HG02763 (cell line): ENCODE measurements around the gene IQGAP3.

ENCODE experiments used
- ATAC-seq: cut with Tn5 transposase; IDR thresholded peaks from one replicate; pipeline ENCODE4 v1.9.1; 2021; ENCODE audit warnings: mild to moderate bottlenecking, moderate library complexity; ENCODE audit not compliant: unreplicated experiment

The IQGAP3 gene

DNA sequence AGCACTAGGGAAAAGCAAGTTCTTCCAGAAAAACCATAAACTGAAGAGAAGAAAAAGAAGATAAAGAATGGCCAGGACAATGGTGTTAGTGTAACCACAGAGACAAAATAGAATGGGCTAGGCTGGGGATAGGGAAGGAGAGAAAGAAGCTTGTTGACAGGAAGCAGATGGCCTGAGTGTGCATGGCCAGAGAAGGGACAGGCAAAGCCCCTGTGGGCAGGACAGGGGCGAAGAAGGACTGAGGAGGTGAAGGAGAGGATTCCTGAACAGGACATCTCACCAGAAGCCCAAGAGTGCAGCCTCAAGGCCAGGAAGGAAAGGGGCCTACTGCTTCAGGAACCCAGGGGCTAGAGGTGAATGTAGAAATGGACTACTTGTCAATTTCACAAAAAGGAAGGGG lies 29.3 kb downstream of the IQGAP3 start:
- no peak for ATAC-seq

DNA sequence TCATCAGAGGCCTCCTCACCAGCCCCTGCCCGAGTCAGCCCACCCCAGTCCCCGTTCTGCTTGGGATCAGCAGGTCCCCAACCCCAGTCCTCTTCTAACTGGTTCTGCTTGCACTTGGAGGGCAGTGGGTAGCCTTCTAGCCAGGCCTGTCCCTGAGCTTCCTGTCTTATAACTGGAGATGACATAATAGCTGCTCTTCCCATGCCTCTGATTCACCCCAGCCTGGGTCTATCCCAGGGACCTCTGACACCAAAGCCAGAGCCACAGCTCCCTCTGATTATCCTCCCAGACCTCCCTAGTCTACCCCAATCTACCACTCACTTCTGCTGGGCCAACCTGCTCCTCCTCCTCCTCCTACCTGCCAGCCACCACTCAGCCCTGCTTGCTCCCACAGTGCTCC lies 31.4 kb downstream of the IQGAP3 start:
- no peak for ATAC-seq

DNA sequence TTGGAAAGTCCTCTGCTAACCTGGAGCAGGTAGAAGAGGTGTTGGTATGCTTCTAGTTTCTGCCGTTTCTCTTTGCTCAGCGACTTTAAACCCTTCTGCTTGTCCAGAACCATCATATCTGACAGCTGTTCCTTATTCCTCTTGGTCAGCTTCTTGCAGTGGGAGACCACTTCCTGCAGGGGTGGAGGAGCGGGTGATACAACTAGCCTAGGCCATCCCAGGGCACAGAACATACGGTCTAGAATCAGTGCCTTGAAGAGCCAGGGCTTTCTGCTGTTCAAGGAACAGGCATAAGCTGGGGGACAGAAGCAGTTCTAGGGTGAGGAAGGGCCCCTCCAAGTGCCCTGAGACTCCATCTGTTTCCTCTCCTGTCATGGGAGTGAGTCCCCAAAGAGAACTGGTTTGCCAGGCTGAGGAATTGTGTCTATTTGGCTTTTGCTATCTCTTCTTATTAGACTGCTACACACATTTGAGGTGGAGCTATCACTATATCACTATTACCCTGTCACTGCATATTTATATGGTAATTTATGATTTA lies 32.5 kb downstream of the IQGAP3 start:
- ATAC-seq: no peak

DNA sequence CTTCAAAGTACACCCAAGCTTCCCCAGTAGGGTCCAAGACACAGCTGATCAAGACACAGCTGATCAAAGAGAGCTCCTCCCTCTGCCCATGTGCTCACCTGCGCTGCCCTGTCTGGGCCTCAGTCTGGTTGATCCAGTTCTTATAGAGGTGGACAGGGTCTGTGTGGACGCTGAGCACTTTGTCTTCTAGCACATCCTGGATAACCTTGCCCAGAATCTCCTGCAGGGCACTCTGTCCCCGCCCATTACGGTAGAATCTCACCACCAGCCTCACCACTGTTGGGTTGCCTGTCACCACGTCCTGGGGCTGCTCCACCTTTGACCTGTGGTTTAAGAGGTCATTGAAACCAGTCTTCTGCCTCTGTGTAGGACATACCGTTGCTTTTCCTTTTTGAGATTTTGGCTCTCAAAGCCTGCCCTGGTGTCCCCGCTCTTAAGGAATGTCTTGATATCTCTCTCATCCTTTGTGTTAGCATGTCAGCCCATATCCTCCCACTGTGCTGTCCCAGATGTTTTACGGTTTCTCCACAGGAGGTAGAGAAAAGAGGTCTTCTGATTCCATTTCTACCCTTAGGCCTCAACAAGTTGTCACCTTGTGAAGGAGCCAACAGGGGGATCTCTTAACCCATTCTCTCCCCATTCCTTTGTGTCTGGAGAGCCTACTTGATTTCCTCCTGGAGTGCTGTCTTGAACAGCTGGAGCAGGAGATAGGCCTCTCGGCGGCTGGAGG lies 33.5 kb downstream of the IQGAP3 start:
- no peak for ATAC-seq

DNA sequence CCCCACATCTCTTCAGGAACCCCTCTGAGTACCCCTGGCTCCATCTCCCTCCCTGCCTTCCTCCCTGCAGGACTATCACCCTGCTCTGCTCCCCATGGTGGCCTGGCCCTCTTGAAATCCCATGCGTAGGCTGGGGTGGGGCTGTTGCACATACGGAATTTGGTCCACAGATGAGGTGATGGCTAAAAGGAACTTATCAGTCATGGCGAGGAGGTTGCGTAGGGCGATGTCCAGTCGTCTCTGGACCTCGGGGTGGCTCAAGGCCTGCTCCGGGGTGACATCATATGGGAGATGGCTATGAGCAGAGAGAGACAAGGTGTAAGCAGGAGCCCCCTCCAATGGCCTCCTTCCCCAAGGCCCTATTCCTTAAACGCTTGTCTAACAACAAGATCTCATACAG lies 35.3 kb downstream of the IQGAP3 start:
- no peak for ATAC-seq

DNA sequence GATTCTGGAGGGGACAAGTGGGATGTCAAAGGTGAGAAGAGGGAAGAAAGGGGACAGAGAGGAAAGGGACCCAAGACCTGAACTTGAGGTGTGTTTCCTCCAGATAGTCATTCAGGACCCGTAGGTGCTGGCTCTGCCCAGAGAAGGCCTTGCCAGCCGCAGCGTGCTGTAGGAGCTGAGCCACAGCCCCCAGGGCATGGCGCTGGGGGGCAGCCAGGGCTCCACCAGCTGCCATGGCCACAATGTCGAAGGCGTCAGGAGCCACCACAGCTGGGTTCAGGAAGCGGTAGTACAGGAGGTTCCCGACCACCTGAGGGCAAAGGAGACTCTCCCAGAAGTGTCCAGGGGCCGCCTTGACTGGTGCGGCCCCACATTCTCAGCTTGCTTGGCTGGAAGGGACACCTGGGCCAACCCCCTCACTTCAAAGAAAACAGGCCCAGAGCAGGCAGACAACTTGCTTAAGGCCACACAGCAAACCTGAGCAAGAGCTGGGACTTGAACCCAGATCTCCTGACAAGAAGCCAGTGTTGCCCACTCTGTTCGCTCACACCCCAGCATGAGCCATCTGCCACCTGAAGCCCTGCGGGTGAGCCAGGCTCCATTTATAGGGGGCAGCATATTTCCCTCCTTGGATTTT lies 37.8 kb downstream of the IQGAP3 start:
- ATAC-seq: no peak

DNA sequence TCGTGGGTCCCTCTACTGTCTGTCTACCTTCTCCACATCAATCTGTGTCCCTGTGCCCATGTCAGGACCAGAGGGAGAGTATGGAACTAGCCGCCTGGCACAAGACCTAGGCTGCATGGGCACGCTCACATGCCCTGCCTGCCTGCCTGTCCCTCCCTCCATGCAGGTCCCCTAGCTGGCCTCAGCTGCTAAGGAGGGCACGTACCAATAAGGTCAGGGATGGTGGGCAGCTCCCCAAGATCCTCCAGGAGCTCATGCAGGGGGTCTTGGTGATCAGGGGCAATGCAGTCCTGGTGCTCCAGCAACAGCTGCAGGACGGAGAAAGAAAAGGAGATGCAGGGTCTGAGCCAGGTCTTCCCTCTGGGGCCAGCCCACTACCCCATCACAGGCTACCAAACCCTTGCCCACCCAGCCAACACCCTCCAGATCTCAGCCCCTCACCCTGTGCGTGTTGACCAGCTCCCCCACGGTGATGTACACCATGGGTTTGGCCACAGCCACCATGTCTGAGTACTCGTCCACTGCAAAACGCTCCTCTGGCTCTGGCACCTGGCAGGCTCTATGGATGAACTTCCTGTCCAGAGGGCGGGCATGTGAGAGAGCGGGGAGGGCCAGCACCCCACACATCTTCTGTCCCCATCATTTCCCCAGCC lies 38.7 kb downstream of the IQGAP3 start:
- no peak for ATAC-seq

DNA sequence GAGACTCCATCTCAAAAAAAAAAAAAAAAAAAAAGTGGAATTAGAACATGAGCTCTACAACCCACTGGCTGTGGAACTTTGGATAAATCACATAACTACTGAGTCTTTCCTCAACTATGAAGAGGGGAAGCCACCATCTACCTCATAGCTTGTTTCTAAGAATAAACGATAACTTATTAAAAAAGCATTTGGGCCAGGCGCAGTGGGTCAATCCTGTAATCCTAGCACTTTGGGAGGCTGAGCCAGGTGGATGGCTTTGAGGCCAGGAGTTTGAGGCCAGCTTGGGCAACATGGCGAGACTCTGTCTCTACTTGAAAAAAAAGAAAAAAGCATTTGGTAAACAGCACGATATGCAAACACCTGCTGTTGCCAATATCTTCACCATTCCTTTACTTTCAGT lies 40.0 kb downstream of the IQGAP3 start:
- no peak for ATAC-seq

DNA sequence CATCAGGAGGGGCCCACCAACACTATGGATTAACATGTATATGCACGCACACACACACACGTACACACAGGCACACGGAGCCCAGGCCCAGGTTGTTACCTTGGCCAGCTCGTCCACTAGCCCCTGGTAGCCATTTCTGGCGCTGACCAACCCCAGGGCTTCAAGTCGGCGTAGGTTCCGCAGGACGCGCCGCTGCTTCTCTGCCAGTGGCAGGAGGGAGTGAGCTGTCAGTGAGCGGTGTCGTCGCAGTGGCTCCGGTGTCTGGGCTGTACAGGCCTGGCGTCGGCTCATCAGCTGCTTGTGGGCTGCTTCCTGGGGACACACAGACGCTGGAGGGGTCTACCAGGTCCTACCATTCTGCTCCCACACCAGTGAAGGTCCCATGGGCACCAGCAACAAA lies 42.4 kb downstream of the IQGAP3 start:
- ATAC-seq: no peak

DNA sequence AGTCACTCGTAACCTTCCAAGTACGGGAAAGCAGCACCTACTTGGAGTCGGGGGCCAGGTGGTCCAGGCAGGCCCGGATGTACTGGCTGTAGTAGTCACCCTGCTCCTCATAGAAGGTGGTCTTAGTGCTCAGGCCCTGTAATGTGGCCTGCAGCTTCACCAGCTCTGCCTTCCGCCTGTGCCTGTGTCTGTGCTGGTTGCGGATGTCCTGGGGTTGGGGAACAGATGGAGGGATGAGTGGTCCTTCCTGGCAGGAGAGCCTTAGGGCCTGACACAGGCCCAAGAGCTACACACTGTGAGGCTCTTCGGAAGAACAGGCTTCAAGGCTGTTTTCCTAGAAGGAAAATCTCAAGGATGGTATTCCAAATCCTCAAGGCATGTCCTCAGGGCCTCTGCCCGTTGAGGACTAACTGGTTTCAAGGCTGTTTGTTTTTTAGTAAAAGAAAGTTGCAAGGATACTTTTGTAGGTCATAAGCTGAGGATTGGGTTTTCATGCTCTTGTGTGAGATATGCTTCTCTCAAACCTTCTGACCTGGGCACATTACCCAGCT lies 43.4 kb downstream of the IQGAP3 start:
- no peak for ATAC-seq

DNA sequence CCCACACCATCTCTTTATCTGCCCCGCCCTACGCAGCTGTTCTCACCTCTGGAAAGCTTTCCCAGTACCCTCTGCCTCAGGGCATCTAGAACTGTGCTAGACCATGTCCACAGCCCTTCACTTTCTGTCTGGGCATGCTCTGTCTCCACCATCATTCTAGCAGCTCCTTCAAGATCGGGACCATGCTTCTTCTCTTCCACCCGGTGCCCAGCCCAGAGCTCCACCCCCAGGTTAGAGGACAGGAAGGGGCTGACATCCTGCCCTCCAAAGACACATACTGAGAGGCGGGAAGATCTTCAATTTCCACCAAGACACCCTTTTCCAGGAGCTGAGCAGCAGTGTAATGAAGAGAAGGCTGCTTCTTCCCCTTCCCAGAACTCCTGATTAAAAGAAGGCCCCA lies 44.1 kb downstream of the IQGAP3 start:
- ATAC-seq: no peak

DNA sequence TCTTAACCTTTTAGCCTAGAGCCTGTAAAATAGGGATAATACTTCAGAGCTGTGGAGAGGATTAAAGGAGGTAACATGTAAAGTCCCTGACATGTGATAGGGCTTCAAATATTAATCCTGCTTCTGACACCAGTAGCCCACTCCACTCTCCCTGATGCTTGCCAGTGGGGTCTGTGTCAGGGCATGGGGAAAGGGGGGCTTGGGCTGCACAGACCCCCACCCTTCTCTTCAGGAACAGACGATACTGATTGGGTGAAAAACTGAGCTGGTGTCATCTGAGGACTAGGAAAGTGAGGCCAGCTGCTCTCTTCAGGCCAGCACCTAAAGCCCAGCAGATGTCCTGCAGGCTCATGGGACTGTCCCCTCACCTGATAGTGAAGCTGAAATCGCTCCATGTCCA lies 44.8 kb downstream of the IQGAP3 start:
- ATAC-seq: no peak

DNA sequence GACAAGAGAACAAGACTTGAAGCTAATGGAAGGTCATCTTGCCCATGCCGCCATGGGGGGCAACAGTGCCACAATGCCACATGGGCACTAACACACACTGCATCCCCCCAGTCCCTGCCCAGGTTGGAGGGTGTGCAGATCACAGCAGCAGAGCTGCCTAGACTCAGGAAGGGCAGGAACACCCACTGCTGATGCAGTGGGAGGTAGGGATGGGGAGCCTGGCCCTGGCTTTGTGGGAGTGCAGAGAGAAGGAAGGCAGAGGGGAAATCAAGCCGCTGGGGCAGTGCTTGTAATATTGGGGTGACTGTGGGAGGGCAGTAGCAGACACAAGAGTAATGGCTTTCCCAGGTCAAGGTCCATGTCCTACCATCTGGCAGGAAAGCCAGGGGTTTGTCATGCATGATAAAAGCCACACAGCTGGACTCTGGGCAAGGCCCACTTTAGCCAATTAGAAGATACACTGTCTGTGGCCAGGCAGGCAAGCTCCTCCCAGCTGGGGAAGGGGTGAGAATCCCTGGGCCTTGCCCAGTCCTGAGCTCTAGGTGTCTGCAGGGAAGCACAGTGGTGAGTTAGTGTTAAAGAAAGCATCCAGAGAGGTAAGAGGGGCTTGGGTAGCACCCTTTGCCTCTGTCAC lies 46.4 kb downstream of the IQGAP3 start:
- ATAC-seq: no peak

DNA sequence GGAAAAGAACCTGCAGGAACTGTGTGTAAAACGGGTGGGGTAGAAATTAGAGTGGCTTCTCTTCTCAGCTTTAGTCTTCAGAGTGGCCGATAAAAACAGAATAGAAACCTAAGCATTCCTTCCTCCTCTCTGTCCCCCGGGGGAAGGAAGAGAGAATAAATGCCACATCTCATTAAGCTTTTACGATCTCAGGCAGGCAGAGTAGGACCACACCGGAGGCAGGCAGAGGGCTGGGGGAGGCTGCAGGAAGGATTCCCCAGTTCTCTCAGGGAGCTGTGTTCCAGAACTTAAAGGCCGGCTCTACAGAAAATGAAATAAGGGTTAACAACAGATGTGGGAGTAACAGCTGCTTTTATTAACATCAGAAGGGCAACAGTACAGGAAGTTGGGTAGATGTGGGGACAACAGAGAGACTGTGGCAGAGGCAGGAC lies 47.3 kb downstream of the IQGAP3 start:
- no peak for ATAC-seq

DNA sequence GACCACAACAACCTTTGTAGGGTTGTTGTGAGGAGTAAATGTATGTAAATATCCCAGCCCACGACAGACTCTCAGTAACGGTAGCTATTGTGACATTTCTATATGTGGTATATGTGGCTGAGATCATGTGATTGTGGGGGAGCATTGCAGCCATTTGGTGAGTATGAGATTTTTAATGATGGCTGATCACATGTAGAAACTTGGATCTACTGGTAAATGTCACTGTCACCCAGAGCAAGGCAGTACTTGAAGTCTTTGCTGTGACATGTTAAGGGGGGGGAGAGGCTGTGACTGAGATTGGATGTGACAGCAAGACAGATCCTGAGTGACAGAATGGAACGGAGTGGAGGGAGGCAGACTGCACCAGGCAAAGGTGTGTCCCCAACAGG lies 47.9 kb downstream of the IQGAP3 start:
- ATAC-seq: no peak

DNA sequence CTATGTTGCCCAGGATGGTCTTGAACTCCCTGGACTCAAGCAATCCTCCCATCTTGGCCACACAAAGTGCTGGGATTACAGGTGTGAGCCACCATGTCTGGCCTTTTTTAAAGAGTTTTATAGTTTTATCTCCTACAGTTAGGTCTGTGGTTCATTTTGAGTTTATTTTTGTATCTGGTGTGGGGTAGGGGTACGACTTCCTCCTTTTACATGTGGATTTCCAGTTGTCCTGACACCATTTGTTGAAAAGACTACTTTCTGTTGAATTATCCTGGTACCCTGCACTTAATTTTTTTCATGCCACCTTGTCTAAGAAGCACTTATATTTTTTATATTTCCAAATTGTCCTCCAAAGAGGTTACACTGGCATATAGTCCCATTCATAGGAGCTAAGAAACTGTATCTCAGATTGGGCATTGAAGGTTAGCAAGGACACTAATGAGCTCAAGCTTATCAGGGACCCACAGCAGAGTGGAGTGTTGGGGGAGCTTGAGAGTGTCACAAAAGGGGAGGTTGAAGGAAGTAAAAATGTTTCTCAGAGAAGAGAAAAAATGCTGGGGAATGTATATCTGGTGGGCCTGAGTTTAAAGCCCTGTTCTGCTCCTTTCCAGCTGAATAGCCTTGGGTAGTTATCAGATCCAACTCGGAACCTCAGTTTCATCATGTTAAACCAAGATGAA lies 48.4 kb downstream of the IQGAP3 start:
- ATAC-seq: no peak

DNA sequence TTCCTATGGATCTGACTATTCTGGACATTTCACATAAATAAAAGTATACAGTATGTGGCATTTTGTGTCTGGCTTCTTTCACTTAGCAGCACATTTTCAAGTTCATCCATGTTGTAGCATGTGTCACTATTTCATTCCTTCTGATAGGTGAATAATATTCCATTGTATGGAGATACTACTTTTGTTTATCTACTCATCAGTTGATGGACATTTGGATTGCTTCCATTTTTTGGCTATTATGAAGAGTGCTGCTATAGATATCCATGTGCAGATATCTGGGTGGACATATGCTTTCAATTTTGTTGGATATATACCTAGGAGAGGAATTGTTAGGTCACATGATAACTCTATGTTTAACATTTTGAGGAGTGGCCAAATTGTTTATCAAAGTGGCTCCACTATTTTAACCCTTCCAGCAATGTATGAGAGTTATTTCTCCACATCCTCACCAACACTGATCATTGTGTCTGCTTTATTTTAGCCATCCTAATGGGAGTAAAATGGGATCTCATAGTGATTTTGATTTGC lies 49.9 kb downstream of the IQGAP3 start:
- ATAC-seq: no peak

DNA sequence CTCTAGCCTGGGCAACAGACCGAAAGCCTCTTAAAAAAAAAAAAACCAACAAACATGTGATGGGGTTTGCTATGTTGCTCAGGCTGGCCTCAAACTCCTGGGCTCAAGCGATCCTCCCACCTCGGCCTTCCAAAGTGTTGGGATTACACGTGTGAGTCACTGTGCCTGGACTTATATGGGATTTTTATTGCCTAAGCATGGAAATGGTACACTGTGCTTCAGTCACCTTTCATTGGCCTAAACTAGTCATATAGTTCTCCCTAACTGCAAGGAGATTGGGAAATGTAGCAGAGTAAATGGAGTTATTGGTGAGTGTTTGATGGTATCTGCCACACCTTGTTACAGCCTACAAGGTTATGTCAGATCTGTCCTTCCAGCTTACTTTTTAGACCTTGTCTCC lies 54.6 kb downstream of the IQGAP3 start:
- no peak for ATAC-seq

DNA sequence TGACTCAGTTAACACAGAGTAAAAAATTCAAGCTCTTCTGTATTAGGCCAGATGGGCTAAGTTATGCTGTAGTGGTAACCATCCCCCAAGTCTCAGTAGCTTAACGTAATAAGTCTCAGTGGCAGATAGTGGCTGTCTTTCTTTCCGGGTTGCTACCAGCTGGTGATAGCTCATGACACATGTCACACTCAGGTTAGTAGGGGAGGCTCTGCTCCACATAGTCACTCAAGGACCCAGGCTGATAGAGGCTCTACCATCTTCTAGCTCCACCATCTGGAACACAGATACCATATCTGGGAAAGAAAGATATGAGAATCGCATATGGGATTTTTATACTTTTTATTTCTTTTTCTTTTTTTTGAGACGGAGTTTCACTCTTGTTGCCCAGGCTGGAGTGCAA lies 55.5 kb downstream of the IQGAP3 start:
- ATAC-seq: no peak

DNA sequence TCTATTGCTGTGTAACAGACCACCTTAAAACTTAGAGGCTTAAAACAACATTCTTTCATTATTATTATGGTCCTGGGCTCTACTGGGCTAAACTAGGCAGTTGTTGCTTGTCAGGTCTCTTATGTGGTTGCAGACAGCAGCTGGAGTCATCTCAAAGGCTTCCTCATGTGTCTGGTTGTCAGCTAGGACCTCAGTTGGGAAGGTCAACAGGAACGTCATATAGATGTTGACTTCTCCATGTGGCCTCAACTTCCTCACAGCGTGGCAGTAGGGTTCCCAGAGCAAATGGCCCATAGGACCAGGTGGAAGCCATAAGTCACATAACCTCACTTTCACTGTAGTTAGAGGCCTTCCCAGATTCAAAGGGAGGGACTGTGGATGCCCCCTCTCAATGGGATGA lies 56.4 kb downstream of the IQGAP3 start:
- no peak for ATAC-seq

DNA sequence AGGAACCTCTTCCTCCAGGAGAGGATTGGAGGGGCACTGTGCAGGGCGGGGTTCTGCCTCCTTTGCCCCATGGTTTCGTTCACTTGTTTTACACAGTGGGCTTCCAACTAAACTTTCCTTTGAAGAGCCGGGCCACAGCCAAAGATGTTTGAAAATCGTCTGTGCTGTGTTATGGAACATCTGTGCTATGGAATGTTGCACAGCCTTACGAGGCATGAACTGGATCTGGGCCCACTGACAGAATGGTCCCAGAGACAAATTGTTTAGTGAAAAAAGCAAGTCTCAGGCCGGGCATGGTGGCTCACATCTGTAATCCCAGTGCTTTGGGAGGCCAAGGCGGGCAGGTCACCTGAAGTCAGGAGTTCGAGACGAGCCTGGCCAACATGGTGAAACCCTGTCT lies 59.2 kb downstream of the IQGAP3 start:
- ATAC-seq: no peak
